GM03348 (cell line): Measurements from ENCODE around the gene TUBA1B.

ENCODE experiments used
- DNase-seq: peaks from one replicate; pipeline ENCODE4 v3.0.0; 2012; ENCODE audit warnings: low spot score

Gene TUBA1B

GRCh38 chr12:49089821-49090773 is 41.1 kb downstream of the TUBA1B start:
- peak; percentile 60 for DNase-seq

GRCh38 chr12:49088932-49089330 is 42.3 kb downstream of the TUBA1B start:
- DNase-seq, result no peak

GRCh38 chr12:49088150-49088931 is 42.9 kb downstream of the TUBA1B start:
- peak; percentile 89 for DNase-seq

- DNase-seq, result peak; percentile 60
Measured at GRCh38 chr12:49086116-49086515, 45.1 kb downstream of the TUBA1B start.

- no peak for DNase-seq
Measured at GRCh38 chr12:49084438-49084837, 46.8 kb downstream of the TUBA1B start.

- DNase-seq, result no peak
Measured at GRCh38 chr12:49079793-49080192, 51.4 kb downstream of the TUBA1B start.
